ENCODE results near the gene IL1RL1.
"Not testable (repeated sequence)": the region's sequence is repeated elsewhere in the genome, so short reads cannot be mapped to it uniquely, and the experiment has no call there.

IL1RL1 gene

GRCh38 chr2:102294802-102295489, 16.4 kb upstream of the IL1RL1 start:
- no peak for DNase-seq

- DNase-seq, result no peak
Measured at GRCh38 chr2:102295566-102295965, 15.8 kb upstream of the IL1RL1 start.

GRCh38 chr2:102296449-102296848, 14.9 kb upstream of the IL1RL1 start:
- DNase-seq, result no peak

GRCh38 chr2:102297891-102298290, 13.5 kb upstream of the IL1RL1 start:
- DNase-seq, result no peak

GRCh38 chr2:102301867-102302362, 9.4 kb upstream of the IL1RL1 start:
- no peak for DNase-seq

GRCh38 chr2:102302458-102302857, 8.9 kb upstream of the IL1RL1 start:
- DNase-seq, result no peak

- no peak for DNase-seq
Measured at GRCh38 chr2:102303589-102303988, 7.8 kb upstream of the IL1RL1 start.

GRCh38 chr2:102304268-102304667, 7.1 kb upstream of the IL1RL1 start:
- DNase-seq, result no peak

GRCh38 chr2:102304711-102305611, 6.4 kb upstream of the IL1RL1 start:
- no peak for DNase-seq

- no peak for DNase-seq
Measured at GRCh38 chr2:102306125-102306524, 5.2 kb upstream of the IL1RL1 start.

GRCh38 chr2:102313025-102313424, 1.7 kb downstream of the IL1RL1 start:
- no peak for DNase-seq

- DNase-seq, result no peak
Measured at GRCh38 chr2:102313471-102313870, 2.1 kb downstream of the IL1RL1 start.

- DNase-seq, result no peak
Measured at GRCh38 chr2:102313950-102314349, 2.6 kb downstream of the IL1RL1 start.

- no peak for DNase-seq
Measured at GRCh38 chr2:102315921-102316320, 4.6 kb downstream of the IL1RL1 start.

GRCh38 chr2:102317715-102318114, 6.4 kb downstream of the IL1RL1 start:
- no peak for DNase-seq

GRCh38 chr2:102318437-102318836, 7.1 kb downstream of the IL1RL1 start:
- DNase-seq, result no peak

- no peak for DNase-seq
Measured at GRCh38 chr2:102321941-102322719, 10.8 kb downstream of the IL1RL1 start.

GRCh38 chr2:102324914-102325313, 13.6 kb downstream of the IL1RL1 start:
- DNase-seq, result not testable (repeated sequence)

GRCh38 chr2:102331311-102331980, 20.1 kb downstream of the IL1RL1 start:
- DNase-seq, result no peak

- DNase-seq, result no peak
Measured at GRCh38 chr2:102334486-102334885, 23.1 kb downstream of the IL1RL1 start.

- DNase-seq, result no peak
Measured at GRCh38 chr2:102335871-102336366, 24.6 kb downstream of the IL1RL1 start.

GRCh38 chr2:102336502-102336945, 25.2 kb downstream of the IL1RL1 start:
- DNase-seq, result no peak

Data from activated effector memory CD4-positive, alpha-beta T cell treated with Interleukin-2 at 50 U/mL for 16 hours (primary cell).